22Rv1 (cell line): ENCODE data around the gene NXPH2.
"Not testable (repeated sequence)": the region's sequence is repeated elsewhere in the genome, so short reads cannot be mapped to it uniquely, and the experiment has no call there.

ENCODE experiments used
- H3K27ac ChIP-seq: fragments of 450-650 bp; 2 replicates; pipeline ENCODE4 v1.5.1; 2017
- CTCF ChIP-seq: fragments of 450-650 bp; IDR thresholded peaks from 2 replicates; pipeline ENCODE4 v1.5.1; 2017; ENCODE audit warnings: mild to moderate bottlenecking
- ZFX ChIP-seq: fragments of 450-650 bp; IDR thresholded peaks from 2 replicates; pipeline ENCODE4 v1.6.1; 2017; ENCODE audit warnings: antibody characterized with exemption, borderline replicate concordance

The NXPH2 gene

GRCh38 chr2:138665937-138666336, 114.3 kb downstream of the NXPH2 start:
- no peak overlapping the region for H3K27ac ChIP-seq
- TF ChIP-seq CTCF (no peak), ZFX (no peak)

- TF ChIP-seq ZFX (no peak), CTCF (no peak)
- no peak overlapping the region for H3K27ac ChIP-seq
These were observed 121.8 kb downstream of the NXPH2 start for GRCh38 chr2:138658187-138658894.

- no peak overlapping the region for H3K27ac ChIP-seq
- TF ChIP-seq ZFX (no peak), CTCF (no peak)
These were observed 126.0 kb downstream of the NXPH2 start for GRCh38 chr2:138654146-138654545.

GRCh38 chr2:138652378-138652777, 127.8 kb downstream of the NXPH2 start:
- TF ChIP-seq CTCF, result no peak
- TF ChIP-seq ZFX, result no peak
- H3K27ac ChIP-seq, result no peak overlapping the region

GRCh38 chr2:138649571-138649970, 130.6 kb downstream of the NXPH2 start:
- H3K27ac ChIP-seq, result no peak overlapping the region
- no peak for TF ChIP-seq CTCF
- TF ChIP-seq ZFX, result no peak

- TF ChIP-seq CTCF, result no peak
- no peak for TF ChIP-seq ZFX
- no peak overlapping the region for H3K27ac ChIP-seq
These were observed 131.6 kb downstream of the NXPH2 start for GRCh38 chr2:138648606-138649005.

- H3K27ac ChIP-seq, result not testable (repeated sequence)
These were observed 135.4 kb downstream of the NXPH2 start for GRCh38 chr2:138644776-138645175.
